NB4 (cell line): ENCODE measurements around the gene FRMD4B.

Experiments
- MYC ChIP-seq: IDR thresholded peaks from 2 replicates; pipeline ENCODE4 v1.6.1; 2011; ENCODE audit warnings: low read depth, low read length
- POLR2A ChIP-seq: IDR thresholded peaks from 2 replicates; pipeline ENCODE4 v1.6.1; 2011; ENCODE audit warnings: mild to moderate bottlenecking; ENCODE audit not compliant: insufficient read length; ENCODE audit errors: extremely low read depth
- TF ChIP-seq, protein P1 (sequence below): IDR thresholded peaks from one replicate; pipeline ENCODE4 v1.5.1; 2012; ENCODE audit warnings: low read depth, low read length
- TF ChIP-seq, protein P2 (sequence below): IDR thresholded peaks from 2 replicates; pipeline ENCODE4 v1.6.1; 2011; ENCODE audit warnings: low read depth, low read length

DNA sequence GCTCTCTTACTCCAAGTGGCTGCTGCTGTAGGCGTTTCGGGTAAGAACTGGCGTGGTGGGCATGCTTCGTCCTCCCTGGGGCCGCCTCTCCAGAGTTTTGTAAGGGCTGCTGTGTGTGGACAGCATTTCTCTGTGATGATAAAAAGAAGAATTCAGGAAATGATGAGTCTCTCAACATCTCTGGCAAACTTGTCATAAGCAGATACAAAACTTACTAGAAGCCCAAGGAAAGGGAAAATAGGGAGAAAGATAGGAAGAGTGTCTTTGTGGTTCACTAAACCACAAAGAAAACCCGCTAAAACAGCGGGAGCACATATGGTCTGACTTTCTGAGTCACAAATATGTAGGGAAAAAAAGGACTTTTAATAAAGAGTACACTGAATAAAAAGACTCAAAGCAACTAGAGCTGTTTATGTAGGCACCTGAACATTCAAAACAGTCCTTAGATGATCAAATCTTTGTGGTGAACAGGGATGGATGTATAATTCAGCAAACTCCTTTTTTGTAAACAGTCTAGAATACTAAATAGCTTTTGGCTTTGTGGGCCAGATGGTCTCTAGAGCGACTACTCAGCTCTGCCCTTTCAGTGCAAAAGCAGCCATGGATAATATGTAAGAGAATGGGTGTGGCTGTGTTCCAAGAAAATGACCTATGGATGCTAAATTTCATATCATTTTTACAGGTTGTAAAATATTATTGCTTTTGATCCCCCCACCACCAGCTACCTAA, 203.1 kb downstream of the FRMD4B start:
- TF ChIP-seq, protein P1, sequence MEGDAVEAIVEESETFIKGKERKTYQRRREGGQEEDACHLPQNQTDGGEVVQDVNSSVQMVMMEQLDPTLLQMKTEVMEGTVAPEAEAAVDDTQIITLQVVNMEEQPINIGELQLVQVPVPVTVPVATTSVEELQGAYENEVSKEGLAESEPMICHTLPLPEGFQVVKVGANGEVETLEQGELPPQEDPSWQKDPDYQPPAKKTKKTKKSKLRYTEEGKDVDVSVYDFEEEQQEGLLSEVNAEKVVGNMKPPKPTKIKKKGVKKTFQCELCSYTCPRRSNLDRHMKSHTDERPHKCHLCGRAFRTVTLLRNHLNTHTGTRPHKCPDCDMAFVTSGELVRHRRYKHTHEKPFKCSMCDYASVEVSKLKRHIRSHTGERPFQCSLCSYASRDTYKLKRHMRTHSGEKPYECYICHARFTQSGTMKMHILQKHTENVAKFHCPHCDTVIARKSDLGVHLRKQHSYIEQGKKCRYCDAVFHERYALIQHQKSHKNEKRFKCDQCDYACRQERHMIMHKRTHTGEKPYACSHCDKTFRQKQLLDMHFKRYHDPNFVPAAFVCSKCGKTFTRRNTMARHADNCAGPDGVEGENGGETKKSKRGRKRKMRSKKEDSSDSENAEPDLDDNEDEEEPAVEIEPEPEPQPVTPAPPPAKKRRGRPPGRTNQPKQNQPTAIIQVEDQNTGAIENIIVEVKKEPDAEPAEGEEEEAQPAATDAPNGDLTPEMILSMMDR: no peak
- TF ChIP-seq MYC (no peak), POLR2A (no peak)
- TF ChIP-seq, protein P2, sequence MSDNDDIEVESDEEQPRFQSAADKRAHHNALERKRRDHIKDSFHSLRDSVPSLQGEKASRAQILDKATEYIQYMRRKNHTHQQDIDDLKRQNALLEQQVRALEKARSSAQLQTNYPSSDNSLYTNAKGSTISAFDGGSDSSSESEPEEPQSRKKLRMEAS: no peak
